ENCODE measurements around the gene MYL5. TPM values are rescaled to one million over a fixed set of nuclear protein-coding genes. Genes with fewer than 3 reads are reported as not detected.

The MYL5 gene
- total and polyA plus RNA-seq, 2 of the 13 experiments (the other 11 are each of a cell fraction or from before 2014, with no cell fraction given), result 6.5 to 16.0 TPM

DNA sequence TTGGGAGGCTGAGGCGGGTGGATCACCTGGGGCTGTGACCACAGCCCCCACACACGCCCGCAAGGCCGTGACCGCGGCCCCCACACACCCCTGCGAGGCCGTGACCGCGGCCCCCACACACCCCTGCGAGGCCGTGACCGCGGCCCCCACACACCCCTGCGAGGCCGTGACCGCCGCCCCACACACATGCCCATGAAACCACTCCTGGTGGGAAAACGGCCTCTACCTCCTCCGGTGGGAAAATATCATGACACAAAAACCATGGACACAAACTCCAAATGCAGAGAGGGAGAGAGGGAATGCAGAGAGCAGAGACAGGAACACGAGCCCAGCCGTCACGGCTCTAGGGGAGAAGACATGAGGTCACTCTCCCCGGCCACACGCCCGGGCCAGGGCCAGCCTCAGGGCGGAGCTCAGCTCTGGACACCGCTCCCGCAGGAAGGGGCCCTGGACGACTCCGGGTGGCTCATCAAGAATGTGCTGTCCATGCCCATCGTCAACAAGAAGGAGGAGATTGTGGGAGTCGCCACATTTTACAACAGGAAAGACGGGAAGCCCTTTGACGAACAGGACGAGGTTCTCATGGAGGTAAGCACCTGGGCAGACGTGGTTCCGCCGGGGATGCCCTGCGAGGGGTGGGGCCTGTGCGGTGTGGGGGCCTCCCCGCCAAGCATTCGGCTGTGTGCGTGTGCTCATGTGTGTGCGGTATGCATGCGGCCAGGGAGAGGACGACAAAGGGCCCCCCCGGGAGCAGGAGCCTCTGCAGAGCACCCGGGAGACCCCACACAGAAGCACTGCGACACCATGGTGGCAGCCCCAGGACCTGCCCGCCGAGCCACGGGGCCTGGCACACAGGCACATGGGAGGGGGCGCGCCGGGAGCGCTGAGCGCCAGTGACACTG lies 17.7 kb upstream of the MYL5 start:
- TF ChIP-seq RARA (CRISPR knock-in tag; IDR thresholded peaks at IDR 0.05) (peak; percentile 5; the same call in 1 of the 2 replicates), ZNF138 (CRISPR knock-in tag; IDR thresholded peaks at IDR 0.05; ENCODE audit: low read depth) (no peak), RXRA (CRISPR knock-in tag; IDR thresholded peaks at IDR 0.05) (no peak), LBX2 (CRISPR knock-in tag; IDR thresholded peaks at IDR 0.05; ENCODE audit: borderline replicate concordance) (no peak)
- TF ChIP-seq, protein P1, sequence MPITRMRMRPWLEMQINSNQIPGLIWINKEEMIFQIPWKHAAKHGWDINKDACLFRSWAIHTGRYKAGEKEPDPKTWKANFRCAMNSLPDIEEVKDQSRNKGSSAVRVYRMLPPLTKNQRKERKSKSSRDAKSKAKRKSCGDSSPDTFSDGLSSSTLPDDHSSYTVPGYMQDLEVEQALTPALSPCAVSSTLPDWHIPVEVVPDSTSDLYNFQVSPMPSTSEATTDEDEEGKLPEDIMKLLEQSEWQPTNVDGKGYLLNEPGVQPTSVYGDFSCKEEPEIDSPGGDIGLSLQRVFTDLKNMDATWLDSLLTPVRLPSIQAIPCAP (CRISPR knock-in tag; IDR thresholded peaks at IDR 0.05; ENCODE audit: low read depth), result no peak
- Histone ChIP-seq H2AFZ (ENCODE audit: low read length) (no peak overlapping the region), H3K4me3 (replicated peaks in 1 of 3; ENCODE audit: insufficient read depth in 1 of 3, low read depth in 2 of 3, low read length in 3 of 3) (no peak overlapping the region), H4K20me1 (ENCODE audit: insufficient read depth, low read length) (no peaks in the 10 kb centered on the region), H3K36me3 (replicated peaks in 1 of 2; ENCODE audit: control insufficient read depth in 1 of 2, insufficient read depth in 2 of 2, low read length in 2 of 2) (no peaks in the 10 kb centered on the region), H3K9me3 (ENCODE audit: low read length) (no peaks in the 10 kb centered on the region), H3K4me1 (ENCODE audit: insufficient read depth, low read length) (peaks cover 57% of the 10 kb centered on the region), H3K9ac (ENCODE audit: insufficient read depth, low read depth, low read length) (no peak overlapping the region), H3K79me2 (ENCODE audit: insufficient read depth, low read length) (no peaks in the 10 kb centered on the region), H3K27ac (ENCODE audit: extremely low read length, insufficient read depth, low read length) (no peak overlapping the region), H3K27me3 (ENCODE audit: control insufficient read depth in 1 of 2, insufficient read depth in 2 of 2, low read length in 2 of 2) (peaks cover 9 to 33% of the 10 kb centered on the region in 2 experiments), H3K4me2 (ENCODE audit: low read depth, low read length) (no peak overlapping the region)
- BruUV-seq (replicated peaks), result no TSS peak
- ChIA-PET CTCF (ENCODE audit: low intra/inter-chr PET ratio, low total read pairs) (no interaction called here), POLR2A (no interaction called here)
- intact Hi-C loops (cut with micrococcal nuclease; ENCODE audit: unreplicated experiment), result no loop called here
- DNase-seq (ENCODE audit: low spot score), result peak; percentile 38
- WGBS (ENCODE audit: low lambda C conversion rate), result 69% methylated on average over 40 of the region's 58 CpGs
- peak; percentile 35 for ATAC-seq
- in situ Hi-C loops (cut with HindIII; ENCODE audit: extremely low pct_ligation_motif_present, low pct_unique_long_range_greater_than_20kb), result no loop called here
- no peak for FAIRE-seq

GRCh38 chr4:657338-657833 lies 17.0 kb upstream of the MYL5 start:
- 76% methylated on average over 11 of the region's 23 CpGs for WGBS (ENCODE audit: low lambda C conversion rate)
- peaks cover 55% of the 10 kb centered on the region for H3K4me1 ChIP-seq (ENCODE audit: insufficient read depth, low read length)
- no peaks in the 10 kb centered on the region for H3K36me3 ChIP-seq (replicated peaks in 1 of 2; ENCODE audit: control insufficient read depth in 1 of 2, insufficient read depth in 2 of 2, low read length in 2 of 2)
- no peak overlapping the region for H3K4me3 ChIP-seq (replicated peaks in 1 of 3; ENCODE audit: insufficient read depth in 1 of 3, low read depth in 2 of 3, low read length in 3 of 3)
- no peaks in the 10 kb centered on the region for H3K9me3 ChIP-seq (ENCODE audit: low read length)
- H3K9ac ChIP-seq (ENCODE audit: insufficient read depth, low read depth, low read length), result no peak overlapping the region
- H3K27me3 ChIP-seq (ENCODE audit: control insufficient read depth in 1 of 2, insufficient read depth in 2 of 2, low read length in 2 of 2), result peaks cover 7 to 26% of the 10 kb centered on the region in 2 experiments
- H3K27ac ChIP-seq (ENCODE audit: extremely low read length, insufficient read depth, low read length), result no peak overlapping the region
- POLR2A ChIA-PET, result no interaction called here
- H2AFZ ChIP-seq (ENCODE audit: low read length), result no peak overlapping the region
- no peaks in the 10 kb centered on the region for H3K79me2 ChIP-seq (ENCODE audit: insufficient read depth, low read length)
- DNase-seq (ENCODE audit: low spot score) (no peak), FAIRE-seq (no peak), ATAC-seq (no peak)
- CTCF ChIA-PET (ENCODE audit: low intra/inter-chr PET ratio, low total read pairs), result no interaction called here
- H4K20me1 ChIP-seq (ENCODE audit: insufficient read depth, low read length), result no peaks in the 10 kb centered on the region
- intact Hi-C loops (cut with micrococcal nuclease; ENCODE audit: unreplicated experiment) (no loop called here), in situ Hi-C loops (cut with HindIII; ENCODE audit: extremely low pct_ligation_motif_present, low pct_unique_long_range_greater_than_20kb) (no loop called here)
- no peak overlapping the region for H3K4me2 ChIP-seq (ENCODE audit: low read depth, low read length)
- TF ChIP-seq, protein P2, sequence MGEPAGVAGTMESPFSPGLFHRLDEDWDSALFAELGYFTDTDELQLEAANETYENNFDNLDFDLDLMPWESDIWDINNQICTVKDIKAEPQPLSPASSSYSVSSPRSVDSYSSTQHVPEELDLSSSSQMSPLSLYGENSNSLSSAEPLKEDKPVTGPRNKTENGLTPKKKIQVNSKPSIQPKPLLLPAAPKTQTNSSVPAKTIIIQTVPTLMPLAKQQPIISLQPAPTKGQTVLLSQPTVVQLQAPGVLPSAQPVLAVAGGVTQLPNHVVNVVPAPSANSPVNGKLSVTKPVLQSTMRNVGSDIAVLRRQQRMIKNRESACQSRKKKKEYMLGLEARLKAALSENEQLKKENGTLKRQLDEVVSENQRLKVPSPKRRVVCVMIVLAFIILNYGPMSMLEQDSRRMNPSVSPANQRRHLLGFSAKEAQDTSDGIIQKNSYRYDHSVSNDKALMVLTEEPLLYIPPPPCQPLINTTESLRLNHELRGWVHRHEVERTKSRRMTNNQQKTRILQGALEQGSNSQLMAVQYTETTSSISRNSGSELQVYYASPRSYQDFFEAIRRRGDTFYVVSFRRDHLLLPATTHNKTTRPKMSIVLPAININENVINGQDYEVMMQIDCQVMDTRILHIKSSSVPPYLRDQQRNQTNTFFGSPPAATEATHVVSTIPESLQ (CRISPR knock-in tag; conservative IDR thresholded peaks at IDR 0.05), result no peak
- TF ChIP-seq, protein P3, sequence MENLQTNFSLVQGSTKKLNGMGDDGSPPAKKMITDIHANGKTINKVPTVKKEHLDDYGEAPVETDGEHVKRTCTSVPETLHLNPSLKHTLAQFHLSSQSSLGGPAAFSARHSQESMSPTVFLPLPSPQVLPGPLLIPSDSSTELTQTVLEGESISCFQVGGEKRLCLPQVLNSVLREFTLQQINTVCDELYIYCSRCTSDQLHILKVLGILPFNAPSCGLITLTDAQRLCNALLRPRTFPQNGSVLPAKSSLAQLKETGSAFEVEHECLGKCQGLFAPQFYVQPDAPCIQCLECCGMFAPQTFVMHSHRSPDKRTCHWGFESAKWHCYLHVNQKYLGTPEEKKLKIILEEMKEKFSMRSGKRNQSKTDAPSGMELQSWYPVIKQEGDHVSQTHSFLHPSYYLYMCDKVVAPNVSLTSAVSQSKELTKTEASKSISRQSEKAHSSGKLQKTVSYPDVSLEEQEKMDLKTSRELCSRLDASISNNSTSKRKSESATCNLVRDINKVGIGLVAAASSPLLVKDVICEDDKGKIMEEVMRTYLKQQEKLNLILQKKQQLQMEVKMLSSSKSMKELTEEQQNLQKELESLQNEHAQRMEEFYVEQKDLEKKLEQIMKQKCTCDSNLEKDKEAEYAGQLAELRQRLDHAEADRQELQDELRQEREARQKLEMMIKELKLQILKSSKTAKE (CRISPR knock-in tag; IDR thresholded peaks at IDR 0.05; ENCODE audit: borderline replicate concordance), result 0 out of 2 replicates have a peak, but pooled peaks have one; percentile 16
- 0 out of 2 replicates have a peak, but pooled peaks have one; percentile 27 for TF ChIP-seq NR2F2 (IDR thresholded peaks at IDR 0.05; ENCODE audit: borderline replicate concordance, low read depth)
- BruUV-seq (replicated peaks), result no TSS peak
